GM15510 (cell line): Measurements from ENCODE around the gene NAIF1.
A peak's percentile ranks its signal among the peaks of the same experiment; 100 is the strongest.

Experiments used
- POLR2A ChIP-seq: IDR thresholded peaks from 3 replicates; pipeline ENCODE4 v1.6.1; 2011; ENCODE audit warnings: borderline replicate concordance; ENCODE audit not compliant: insufficient read length; ENCODE audit errors: extremely low read depth

NAIF1 gene

DNA sequence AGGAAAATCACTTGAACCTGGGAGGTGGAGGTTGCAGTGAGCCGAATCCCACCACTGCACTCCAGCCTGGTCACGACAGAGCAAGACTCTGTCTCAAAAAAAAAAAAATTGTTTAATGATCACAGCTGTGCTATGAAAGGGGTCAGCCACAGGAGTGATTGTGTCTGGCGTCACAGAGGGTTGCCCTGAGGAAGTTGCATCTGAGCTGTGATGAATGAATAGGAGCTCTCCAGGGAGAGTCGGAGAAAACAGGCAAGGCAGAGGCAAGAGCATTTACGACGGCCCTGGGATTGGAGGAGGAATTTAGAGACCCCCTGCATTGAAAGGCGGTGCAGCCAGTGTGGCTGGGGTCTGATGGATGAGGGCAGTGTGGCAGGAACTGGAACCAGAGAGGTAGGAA, 25.1 kb downstream of the NAIF1 start:
- TF ChIP-seq POLR2A: no peak

DNA sequence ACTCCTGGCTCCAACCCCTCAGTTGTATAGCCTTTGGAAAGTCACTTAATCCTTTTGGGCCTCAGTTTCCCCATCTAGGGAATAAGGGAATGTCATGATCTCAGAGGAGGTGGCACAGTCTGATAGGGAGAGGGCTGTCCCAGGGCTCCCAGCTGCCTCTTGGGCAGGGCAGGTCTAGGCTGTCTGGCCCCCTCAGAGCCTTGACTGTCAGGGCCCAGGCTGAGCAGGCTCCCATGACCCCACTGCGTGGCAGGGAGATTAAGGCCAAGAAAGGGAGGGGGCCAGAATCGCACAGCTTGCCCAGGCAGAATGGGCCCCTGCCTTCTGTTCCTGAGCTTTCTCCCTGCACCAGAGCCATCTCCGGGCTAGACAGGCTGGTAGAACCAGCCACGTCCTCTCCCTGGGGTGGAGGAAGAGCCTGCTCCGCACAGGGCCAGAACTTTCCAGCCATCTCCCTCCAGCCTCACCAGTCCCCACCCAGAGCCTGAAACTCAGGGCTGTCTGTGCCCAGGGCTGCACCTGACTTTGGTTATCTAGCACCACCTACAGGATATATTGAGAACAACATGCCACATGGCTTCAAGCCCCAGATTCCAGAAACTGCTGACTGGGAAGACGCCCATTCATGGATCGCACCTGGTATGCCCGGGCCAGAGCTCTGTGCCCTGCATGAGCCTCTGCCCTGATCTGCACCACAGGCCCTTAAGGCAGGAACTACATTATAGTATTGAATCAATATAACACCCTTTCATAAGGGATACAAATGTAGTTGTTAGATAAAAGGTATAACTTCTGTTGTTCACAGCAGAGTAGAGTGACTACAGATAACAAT, 32.1 kb downstream of the NAIF1 start:
- TF ChIP-seq POLR2A: no peak

DNA sequence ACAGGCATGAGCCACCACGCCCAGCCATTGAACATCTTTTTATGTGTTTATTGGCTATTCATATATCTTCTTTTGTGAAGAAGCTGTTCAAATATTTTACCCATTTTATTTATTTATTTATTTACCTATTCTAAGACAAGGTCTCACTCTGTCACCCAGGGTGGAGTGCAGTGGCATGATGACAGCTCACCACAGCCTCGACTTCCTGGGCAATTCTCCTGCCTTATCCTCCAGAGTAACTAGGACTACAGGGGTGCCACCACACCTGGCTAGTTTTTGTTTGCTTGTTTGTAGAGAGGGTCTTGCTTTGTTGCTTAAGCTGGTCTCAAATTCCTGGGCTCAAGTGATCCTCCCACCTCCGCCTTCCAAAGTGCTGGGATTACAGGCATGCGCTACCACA, 33.5 kb downstream of the NAIF1 start:
- TF ChIP-seq POLR2A: no peak

DNA sequence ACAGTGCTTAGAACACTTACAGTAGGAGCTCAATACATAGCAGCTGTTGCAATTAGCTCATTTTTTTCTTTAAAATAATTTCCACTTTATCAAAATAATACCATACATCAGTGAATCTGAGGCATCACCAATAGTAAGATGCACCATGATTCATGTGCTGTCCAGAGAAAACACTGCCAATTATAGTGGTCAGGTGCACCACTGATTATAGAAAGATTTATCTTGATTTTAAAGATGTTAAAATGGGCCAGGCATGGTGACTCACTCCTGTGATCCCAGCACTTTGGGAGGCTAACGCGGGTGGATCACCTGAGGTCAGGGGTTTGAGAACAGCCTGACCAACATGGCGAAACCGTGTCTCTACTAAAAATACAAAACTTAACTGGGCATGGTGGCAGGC, 39.4 kb downstream of the NAIF1 start:
- TF ChIP-seq POLR2A: no peak

DNA sequence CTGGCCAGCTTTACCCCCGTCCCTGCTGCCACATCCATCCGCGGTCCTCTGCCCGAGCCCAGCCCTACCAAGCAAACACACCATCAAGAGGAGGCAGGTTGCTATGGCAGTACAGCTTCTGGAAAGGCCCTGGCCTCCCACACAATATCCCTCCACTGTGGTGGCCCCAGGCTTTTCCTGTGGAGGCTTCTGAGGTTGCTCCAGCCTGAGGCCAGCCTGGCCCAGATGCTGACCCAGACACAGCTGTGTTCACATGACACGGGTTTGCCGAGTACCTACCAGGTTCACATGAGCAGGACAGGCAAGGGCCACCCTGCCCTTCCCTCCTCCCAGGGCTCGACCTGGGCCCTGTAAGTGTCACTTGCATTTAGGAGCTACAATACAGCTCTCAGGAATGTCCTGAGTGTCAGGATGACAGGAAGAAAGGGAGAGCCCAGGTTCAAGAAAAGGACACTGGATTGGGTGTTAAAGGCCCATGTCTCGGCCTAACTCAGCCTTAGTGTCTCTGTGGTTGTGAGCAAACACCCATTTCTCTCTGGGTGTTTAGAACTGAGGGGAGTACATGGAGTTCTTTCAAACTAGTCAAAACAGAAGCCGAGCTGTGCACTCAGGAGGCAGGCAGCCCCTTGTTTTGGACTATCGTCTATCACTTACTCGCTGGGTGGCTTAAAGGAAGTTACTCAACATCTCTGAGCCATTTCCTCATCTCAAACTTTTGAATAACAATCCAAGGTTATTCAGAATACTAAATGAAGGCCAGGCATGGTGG, 40.2 kb downstream of the NAIF1 start:
- TF ChIP-seq POLR2A: no peak

DNA sequence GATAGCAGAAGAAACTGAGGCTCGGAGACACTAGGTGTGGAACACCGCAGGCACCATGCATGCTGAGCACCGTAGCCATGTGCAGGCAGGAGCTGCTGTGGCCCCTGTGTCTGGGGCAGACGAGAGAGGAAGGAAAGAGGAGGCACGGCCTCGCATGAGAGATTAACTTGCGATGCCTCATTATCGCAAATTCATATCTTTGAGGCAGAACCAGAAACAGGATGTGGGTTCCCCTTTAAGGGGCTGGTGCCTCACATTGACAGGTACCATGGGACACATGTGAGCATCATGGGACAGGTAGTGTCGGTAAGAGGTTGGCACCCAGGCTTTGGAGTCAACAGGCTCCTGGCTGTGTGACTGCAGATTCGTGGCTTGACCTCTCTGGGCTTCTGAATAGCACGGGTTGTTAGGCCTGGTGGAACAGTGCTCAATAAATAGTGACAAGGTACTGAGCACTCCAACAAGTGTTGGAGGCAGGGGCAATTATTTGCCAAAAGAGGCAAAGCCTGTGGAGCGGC, 40.8 kb downstream of the NAIF1 start:
- peak; percentile 48 for TF ChIP-seq POLR2A

DNA sequence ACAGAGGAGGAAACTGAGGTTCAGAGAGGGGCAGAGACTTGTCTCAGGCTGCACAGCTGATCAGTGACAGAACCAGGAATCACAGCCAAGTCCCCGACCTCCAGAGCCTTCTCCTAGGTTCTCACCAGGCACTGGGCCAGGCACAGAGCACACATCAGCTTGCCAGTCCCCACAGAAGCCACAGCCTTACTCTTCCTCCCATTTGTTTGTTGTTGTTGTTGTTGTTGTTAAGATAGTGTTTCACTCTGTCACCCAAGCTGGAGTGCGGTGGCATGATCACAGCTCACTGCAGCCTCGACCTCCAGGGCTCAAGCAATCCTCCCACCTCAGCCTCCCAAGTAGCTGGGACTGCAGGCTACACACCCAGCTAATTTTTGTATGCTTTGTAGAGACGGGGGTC, 41.4 kb downstream of the NAIF1 start:
- TF ChIP-seq POLR2A: no peak

DNA sequence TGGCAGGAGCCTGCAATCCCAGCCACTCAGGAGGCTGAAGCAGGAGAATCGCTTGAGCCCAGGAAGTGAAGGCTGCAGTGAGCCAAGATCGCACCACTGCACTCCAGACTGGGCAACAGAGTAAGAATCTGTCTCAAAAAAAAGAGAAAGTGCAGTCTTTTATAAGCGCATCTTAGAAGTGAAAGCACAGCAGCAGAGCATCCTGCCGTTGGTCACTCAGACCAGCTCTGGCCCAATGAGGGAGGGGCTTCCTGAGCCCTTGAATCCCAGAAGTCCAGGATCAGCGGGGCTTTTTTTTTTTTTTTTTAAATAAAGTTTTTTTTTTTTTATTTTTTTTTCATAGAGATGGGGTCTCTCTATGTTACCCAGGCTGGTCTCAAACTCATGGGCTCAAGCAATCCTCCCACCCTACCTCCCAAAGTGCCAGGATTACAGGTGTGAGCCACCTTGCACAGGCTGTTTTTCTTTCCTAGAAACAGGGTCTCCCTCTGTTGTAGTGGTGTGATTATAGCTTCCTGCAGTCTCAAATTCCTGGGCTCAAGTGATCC, 42.3 kb downstream of the NAIF1 start:
- TF ChIP-seq POLR2A: no peak

DNA sequence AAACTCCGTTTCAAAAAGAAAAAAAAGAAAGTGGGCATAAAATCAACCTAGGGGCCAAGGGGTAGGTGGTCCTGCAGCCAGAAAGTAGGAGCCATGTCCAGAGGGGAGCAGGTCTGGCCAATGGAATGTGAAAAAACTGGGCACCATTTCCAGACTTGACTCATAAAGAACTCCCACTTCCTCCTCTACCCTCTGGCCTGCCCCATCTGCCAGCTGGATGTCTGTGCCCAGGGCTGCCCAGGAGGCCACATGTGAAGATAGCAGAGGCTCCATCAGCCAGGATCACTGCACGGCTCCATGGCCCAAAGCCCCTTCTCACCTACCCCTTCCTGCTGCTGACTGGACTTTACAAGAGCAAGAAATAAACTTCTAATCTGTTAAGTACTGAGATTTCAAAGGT, 44.2 kb downstream of the NAIF1 start:
- no peak for TF ChIP-seq POLR2A

DNA sequence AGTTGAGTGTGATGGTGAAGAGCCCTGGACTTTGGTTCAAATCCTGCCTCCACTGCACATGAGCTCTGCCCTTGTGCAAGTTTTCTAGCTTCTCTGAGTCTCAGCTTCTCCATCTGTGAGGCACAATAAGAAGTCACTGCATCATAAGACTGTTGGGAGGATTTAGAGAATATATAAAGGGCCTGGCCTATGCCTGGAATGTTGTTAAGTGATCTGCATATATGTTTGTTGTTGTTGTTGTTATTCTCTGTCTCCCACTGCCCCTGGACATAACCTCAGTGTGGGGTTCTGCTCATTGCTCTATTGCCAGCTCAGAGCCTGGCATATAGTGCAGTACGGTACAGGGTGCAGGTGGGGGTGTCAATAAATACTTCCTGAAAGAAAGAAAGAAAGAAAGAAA, 46.0 kb downstream of the NAIF1 start:
- TF ChIP-seq POLR2A: no peak

DNA sequence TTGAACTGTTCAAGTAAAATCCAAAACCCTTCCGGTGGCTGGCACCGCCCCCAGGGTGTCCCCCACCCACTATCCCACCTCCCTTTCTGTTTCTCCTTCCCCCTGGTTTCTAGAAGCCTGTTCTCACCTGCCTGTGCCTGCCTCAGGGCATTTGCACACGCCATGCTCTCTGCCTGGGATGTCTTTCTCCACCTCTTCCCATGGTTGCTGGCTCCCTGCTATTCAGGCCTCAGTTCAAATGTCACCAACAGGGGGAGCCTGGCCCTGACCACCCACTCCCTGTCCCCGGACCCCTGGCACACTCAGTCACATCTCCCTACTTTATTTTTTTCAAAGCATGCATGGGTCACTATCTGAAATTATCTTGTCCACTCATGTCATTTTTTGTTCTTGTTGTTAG, 46.4 kb downstream of the NAIF1 start:
- TF ChIP-seq POLR2A: no peak

DNA sequence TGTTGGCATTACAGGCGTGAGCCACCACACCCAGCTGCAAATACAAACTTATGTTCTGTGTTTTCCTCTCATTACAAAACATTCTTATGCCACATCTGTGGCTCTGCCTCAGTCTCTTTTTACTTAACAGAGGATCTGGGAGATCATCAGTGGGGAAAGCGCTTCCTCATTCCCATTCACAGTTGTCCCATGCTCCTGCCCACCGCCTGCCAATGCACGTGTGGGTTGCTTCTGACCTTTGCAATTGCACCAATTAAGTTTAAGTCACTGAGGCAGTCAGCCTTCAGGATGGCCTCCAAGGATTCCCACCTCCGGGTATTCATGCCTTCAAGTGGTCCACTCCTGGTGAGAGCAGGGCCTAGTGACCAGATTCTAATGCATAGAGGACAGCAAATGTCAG, 51.4 kb downstream of the NAIF1 start:
- no peak for TF ChIP-seq POLR2A
